ENCODE results near the gene CCR6. TPM values are rescaled to one million over a fixed set of nuclear protein-coding genes. Genes with fewer than 3 reads are reported as not detected.

Gene CCR6
- total and polyA plus RNA-seq, 4 donors = 0.16 to 0.39 (median 0.32) TPM

GRCh38 chr6:167129562-167129961, 6.7 kb downstream of the CCR6 start:
- TF ChIP-seq CTCF (IDR thresholded peaks at IDR 0.05; ENCODE audit: control extremely low read depth, extremely low read depth) = no peak
- Histone ChIP-seq H3K4me3 (no peak overlapping the region), H3K27me3 (ENCODE audit: control insufficient read depth in 3 of 3, insufficient read depth in 3 of 3, low read length in 2 of 3) (no peaks in the 10 kb centered on the region), H3K9me3 (ENCODE audit: control insufficient read depth in 4 of 4, insufficient read depth in 3 of 4, low read length in 3 of 4) (no peaks in the 10 kb centered on the region), H3K4me1 (ENCODE audit: control insufficient read depth in 5 of 5, insufficient read depth in 5 of 5, low read length in 5 of 5) (no peaks in the 10 kb centered on the region), H3K36me3 (ENCODE audit: control insufficient read depth in 4 of 4, insufficient read depth in 4 of 4, low read length in 4 of 4) (no peaks in the 10 kb centered on the region), H3K27ac (ENCODE audit: low read depth in 1 of 2, low read length in 1 of 2) (no peak overlapping the region), H3K9ac (ENCODE audit: insufficient read depth in 1 of 2, low read length in 2 of 2) (no peak overlapping the region)
- WGBS, 2 donors = 85 to 89% methylated on average over 4 of the region's 4 CpGs
- ATAC-seq (ENCODE audit: insufficient read depth, low FRiP score) = no peak
- DNase-seq = no peak

- DNase-seq (no peak), ATAC-seq (ENCODE audit: insufficient read depth, low FRiP score) (no peak)
- Histone ChIP-seq H3K4me3 (no peak overlapping the region), H3K27me3 (ENCODE audit: control insufficient read depth in 3 of 3, insufficient read depth in 3 of 3, low read length in 2 of 3) (no peaks in the 10 kb centered on the region), H3K36me3 (ENCODE audit: control insufficient read depth in 4 of 4, insufficient read depth in 4 of 4, low read length in 4 of 4) (no peaks in the 10 kb centered on the region), H3K4me1 (ENCODE audit: control insufficient read depth in 5 of 5, insufficient read depth in 5 of 5, low read length in 5 of 5) (no peaks in the 10 kb centered on the region), H3K9me3 (ENCODE audit: control insufficient read depth in 4 of 4, insufficient read depth in 3 of 4, low read length in 3 of 4) (no peaks in the 10 kb centered on the region), H3K9ac (ENCODE audit: insufficient read depth in 1 of 2, low read length in 2 of 2) (no peak overlapping the region), H3K27ac (ENCODE audit: low read depth in 1 of 2, low read length in 1 of 2) (no peak overlapping the region)
- no peak for TF ChIP-seq CTCF (IDR thresholded peaks at IDR 0.05; ENCODE audit: control extremely low read depth, extremely low read depth)
- 65 to 72% methylated on average over 6 of the region's 6 CpGs for WGBS, 2 donors
Observed at GRCh38 chr6:167130008-167130677, 7.2 kb downstream of the CCR6 start.

- DNase-seq = no peak
- H3K36me3 ChIP-seq (ENCODE audit: control insufficient read depth in 4 of 4, insufficient read depth in 4 of 4, low read length in 4 of 4) = no peaks in the 10 kb centered on the region
- H3K9ac ChIP-seq (ENCODE audit: insufficient read depth in 1 of 2, low read length in 2 of 2) = no peak overlapping the region
- H3K4me3 ChIP-seq = no peak overlapping the region
- no peak for ATAC-seq (ENCODE audit: insufficient read depth, low FRiP score)
- no peaks in the 10 kb centered on the region for H3K9me3 ChIP-seq (ENCODE audit: control insufficient read depth in 4 of 4, insufficient read depth in 3 of 4, low read length in 3 of 4)
- 84 to 89% methylated on average over 33 of the region's 33 CpGs for WGBS, 2 donors
- H3K27ac ChIP-seq (ENCODE audit: low read depth in 1 of 2, low read length in 1 of 2) = no peak overlapping the region
- no peaks in the 10 kb centered on the region for H3K4me1 ChIP-seq (ENCODE audit: control insufficient read depth in 5 of 5, insufficient read depth in 5 of 5, low read length in 5 of 5)
- H3K27me3 ChIP-seq (ENCODE audit: control insufficient read depth in 3 of 3, insufficient read depth in 3 of 3, low read length in 2 of 3) = no peaks in the 10 kb centered on the region
- TF ChIP-seq CTCF (IDR thresholded peaks at IDR 0.05; ENCODE audit: control extremely low read depth, extremely low read depth) = no peak
Observed at GRCh38 chr6:167130712-167131684, 8.1 kb downstream of the CCR6 start.

All from lung (tissue), 12 donors.